WERI-Rb-1 (cell line): ENCODE measurements around the gene NAALADL2.

Experiments used
- DNase-seq: peaks from one replicate; pipeline ENCODE4 v3.0.0-alpha.2; 2020
- H3K27ac ChIP-seq: fragments of 250-450 bp; sonication (Bioruptor Pico); 2 replicates; pipeline ENCODE4 v1.5.1; 2020; ENCODE audit warnings: mild to moderate bottlenecking, moderate library complexity
- H3K27me3 ChIP-seq: fragments of 250-450 bp; sonication (Bioruptor Pico); 2 replicates; pipeline ENCODE4 v1.5.1; 2021; ENCODE audit warnings: mild to moderate bottlenecking, low read depth, moderate library complexity; ENCODE audit not compliant: insufficient read depth, severe bottlenecking
- H3K36me3 ChIP-seq: fragments of 250-450 bp; sonication (Bioruptor Pico); 2 replicates; pipeline ENCODE4 v1.5.1; 2020; ENCODE audit warnings: mild to moderate bottlenecking, moderate library complexity
- H3K4me3 ChIP-seq: 2 replicates; pipeline ENCODE4 v1.5.1; 2011; ENCODE audit warnings: low read depth, mild to moderate bottlenecking, control low read depth, low read length
- H3K9me3 ChIP-seq: fragments of 250-450 bp; sonication (Bioruptor Pico); 2 replicates; pipeline ENCODE4 v1.5.1; 2021; ENCODE audit warnings: mild to moderate bottlenecking, moderate library complexity; ENCODE audit not compliant: severe bottlenecking
- TF ChIP-seq, protein P1 (sequence below): IDR thresholded peaks from 2 replicates; pipeline ENCODE4 v1.5.1; 2011; ENCODE audit warnings: low read depth, mild to moderate bottlenecking, control low read depth, inconsistent platforms, low read length

The NAALADL2 gene

DNA sequence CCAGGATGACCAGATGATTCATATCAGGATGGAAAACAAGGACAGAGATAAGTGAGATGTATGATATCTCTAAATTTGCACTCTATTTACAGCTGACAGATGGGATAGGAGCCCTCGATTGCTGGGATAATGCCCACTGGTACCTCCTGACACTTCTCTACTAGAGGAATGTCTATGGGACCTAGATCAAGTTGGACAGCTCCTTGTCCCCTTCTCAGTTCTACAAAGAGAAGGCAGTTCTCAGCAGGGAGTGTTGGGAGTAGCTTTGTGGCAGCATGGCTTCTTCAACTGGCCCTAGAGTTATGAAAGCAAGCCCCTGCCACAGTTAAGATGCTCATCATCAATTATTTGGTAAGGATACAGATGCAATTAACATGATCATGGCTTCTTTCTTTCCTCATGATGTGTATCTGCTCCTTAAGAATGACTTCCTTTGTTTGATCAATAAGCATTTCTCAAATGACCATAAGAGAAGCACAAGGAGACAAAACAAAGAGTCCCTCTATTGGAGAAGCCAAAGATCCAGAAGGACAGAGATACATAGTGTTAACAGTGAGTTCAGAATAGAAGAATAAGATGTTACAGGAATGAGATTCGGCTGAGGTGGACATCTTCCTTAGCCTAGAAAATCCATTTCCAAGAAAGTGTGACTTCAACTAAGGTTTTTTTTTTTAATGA, 481.3 kb downstream of the NAALADL2 start:
- Histone ChIP-seq H3K9me3 (no peaks in the 10 kb centered on the region), H3K4me3 (no peak overlapping the region), H3K36me3 (no peaks in the 10 kb centered on the region), H3K27me3 (no peaks in the 10 kb centered on the region), H3K27ac (no peak overlapping the region)
- TF ChIP-seq, protein P1, sequence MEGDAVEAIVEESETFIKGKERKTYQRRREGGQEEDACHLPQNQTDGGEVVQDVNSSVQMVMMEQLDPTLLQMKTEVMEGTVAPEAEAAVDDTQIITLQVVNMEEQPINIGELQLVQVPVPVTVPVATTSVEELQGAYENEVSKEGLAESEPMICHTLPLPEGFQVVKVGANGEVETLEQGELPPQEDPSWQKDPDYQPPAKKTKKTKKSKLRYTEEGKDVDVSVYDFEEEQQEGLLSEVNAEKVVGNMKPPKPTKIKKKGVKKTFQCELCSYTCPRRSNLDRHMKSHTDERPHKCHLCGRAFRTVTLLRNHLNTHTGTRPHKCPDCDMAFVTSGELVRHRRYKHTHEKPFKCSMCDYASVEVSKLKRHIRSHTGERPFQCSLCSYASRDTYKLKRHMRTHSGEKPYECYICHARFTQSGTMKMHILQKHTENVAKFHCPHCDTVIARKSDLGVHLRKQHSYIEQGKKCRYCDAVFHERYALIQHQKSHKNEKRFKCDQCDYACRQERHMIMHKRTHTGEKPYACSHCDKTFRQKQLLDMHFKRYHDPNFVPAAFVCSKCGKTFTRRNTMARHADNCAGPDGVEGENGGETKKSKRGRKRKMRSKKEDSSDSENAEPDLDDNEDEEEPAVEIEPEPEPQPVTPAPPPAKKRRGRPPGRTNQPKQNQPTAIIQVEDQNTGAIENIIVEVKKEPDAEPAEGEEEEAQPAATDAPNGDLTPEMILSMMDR = no peak
- no peak for DNase-seq

DNA sequence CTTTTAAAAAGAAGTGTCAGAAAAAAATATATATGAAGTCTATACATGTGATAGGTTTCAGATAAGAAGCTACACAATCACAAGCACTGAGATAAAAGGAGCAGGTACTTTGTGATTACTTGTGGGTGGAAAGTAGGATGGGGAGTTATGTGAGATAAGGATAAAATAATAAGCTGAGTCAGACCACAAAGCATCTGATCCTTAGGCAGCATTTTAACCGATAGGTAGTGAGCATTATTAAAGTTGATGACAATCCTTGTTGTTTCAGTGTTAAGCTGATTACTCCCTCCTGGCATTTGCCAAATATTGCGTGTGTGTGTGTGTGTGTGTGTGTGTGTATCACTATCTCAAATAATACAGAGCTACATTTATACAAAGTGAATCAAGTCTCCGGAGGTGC, 483.1 kb downstream of the NAALADL2 start:
- H3K9me3 ChIP-seq = no peaks in the 10 kb centered on the region
- TF ChIP-seq, protein P1 = no peak

GRCh38 chr3:175343946-175344345, 484.8 kb downstream of the NAALADL2 start:
- no peaks in the 10 kb centered on the region for H3K27me3 ChIP-seq
- no peaks in the 10 kb centered on the region for H3K36me3 ChIP-seq
- no peak for DNase-seq
- TF ChIP-seq, protein P1 = no peak
- no peaks in the 10 kb centered on the region for H3K9me3 ChIP-seq
- H3K4me3 ChIP-seq = no peak overlapping the region
- no peak overlapping the region for H3K27ac ChIP-seq

More for the DNA sequence above, 483.1 kb downstream of the NAALADL2 start:
- no peak overlapping the region for H3K4me3 ChIP-seq
- no peak overlapping the region for H3K27ac ChIP-seq
- H3K27me3 ChIP-seq = no peaks in the 10 kb centered on the region
- no peaks in the 10 kb centered on the region for H3K36me3 ChIP-seq
- DNase-seq = no peak

DNA sequence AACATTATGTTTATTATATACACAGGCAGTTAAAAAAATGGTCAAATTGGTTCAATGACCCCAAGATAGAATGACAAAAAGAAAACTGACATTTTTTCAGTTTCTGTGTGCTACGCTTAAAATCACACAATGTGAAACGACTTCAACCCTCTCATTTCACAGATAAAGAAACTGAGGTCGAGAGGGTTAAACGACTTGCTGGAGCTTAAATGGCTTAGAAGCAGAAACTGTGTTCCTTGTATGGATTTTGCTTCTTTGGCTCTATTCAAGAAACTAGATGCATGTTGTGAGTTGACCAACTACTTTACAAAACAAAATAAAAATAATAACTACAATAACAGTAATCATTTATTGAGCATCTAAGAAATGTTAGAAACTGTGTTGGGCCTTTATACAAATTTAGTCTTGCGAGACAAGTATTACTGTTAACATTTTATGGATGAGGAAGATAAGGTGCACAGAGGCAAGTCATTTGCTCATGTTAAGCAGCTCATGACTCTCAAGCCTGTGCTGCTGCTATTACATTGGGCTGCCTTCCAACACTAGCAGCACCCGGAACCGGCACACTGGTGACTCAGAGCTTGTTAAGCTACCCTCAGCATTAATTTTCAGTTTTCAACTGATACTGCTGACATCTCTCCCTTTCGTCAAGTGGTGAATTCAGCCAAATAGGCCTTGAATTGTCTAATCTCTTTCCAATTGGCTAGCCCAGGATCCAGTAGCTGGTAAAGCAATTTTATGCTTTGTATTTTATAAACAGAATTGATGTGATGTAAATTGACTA, 487.6 kb downstream of the NAALADL2 start:
- Histone ChIP-seq H3K36me3 (no peaks in the 10 kb centered on the region), H3K27ac (no peak overlapping the region), H3K27me3 (no peaks in the 10 kb centered on the region), H3K9me3 (no peaks in the 10 kb centered on the region), H3K4me3 (no peak overlapping the region)
- no peak for DNase-seq
- TF ChIP-seq, protein P1 = no peak

- H3K9me3 ChIP-seq = no peaks in the 10 kb centered on the region
- H3K27ac ChIP-seq = no peak overlapping the region
- H3K36me3 ChIP-seq = no peaks in the 10 kb centered on the region
- DNase-seq = no peak
- H3K4me3 ChIP-seq = no peak overlapping the region
- no peaks in the 10 kb centered on the region for H3K27me3 ChIP-seq
- TF ChIP-seq, protein P1 = no peak
Measured at GRCh38 chr3:175349168-175349567, 490.0 kb downstream of the NAALADL2 start.
